Mesenchymal stem cell (in vitro differentiated cells and primary cell): Measurements from ENCODE around the gene CLASP2.
A peak's percentile ranks its signal among the peaks of the same experiment; 100 is the strongest.

Experiments used
- DNase-seq: peaks from one replicate; pipeline ENCODE4 v3.0.0-alpha.2; 2013
- H2AFZ ChIP-seq: one replicate; pipeline ENCODE4 v1.6.1; 2013; ENCODE audit warnings: low read depth, mild to moderate bottlenecking, control low read depth, inconsistent platforms, low read length, moderate library complexity
- H2AK5ac ChIP-seq: 2 replicates; pipeline ENCODE4 v1.6.1; 2013; ENCODE audit warnings: low read length, moderate library complexity, mild to moderate bottlenecking, inconsistent platforms; ENCODE audit not compliant: severe bottlenecking
- H2BK120ac ChIP-seq: one replicate; pipeline ENCODE4 v1.6.1; 2013; ENCODE audit warnings: low read depth, mild to moderate bottlenecking, inconsistent platforms, low read length, moderate library complexity
- H2BK12ac ChIP-seq, 2 experiments: one replicate each; pipeline ENCODE4 v1.6.1; 2013; ENCODE audit warnings: inconsistent platforms in 2 of 2, low read length in 2 of 2, mild to moderate bottlenecking in 2 of 2, moderate library complexity in 2 of 2, control low read depth in 1 of 2
- H2BK15ac ChIP-seq: one replicate; pipeline ENCODE4 v1.6.1; 2013; ENCODE audit warnings: mild to moderate bottlenecking, low read depth, inconsistent platforms; ENCODE audit not compliant: poor library complexity, severe bottlenecking
- H2BK5ac ChIP-seq: 2 replicates; pipeline ENCODE4 v1.6.1; 2013; ENCODE audit warnings: low read depth, mild to moderate bottlenecking, low read length, control low read depth, inconsistent platforms; ENCODE audit not compliant: poor library complexity, severe bottlenecking
- H3K14ac ChIP-seq, 2 experiments: one replicate each; pipeline ENCODE4 v1.6.1; 2013; ENCODE audit warnings: inconsistent platforms in 2 of 2, low read length in 2 of 2, control low read depth in 1 of 2, mild to moderate bottlenecking in 1 of 2, moderate library complexity in 1 of 2
- H3K18ac ChIP-seq, 2 experiments: one replicate each; pipeline ENCODE4 v1.6.1; 2013; ENCODE audit warnings: inconsistent platforms in 2 of 2, low read length in 2 of 2, control low read depth in 1 of 2, low read depth in 1 of 2, mild to moderate bottlenecking in 1 of 2
- H3K23ac ChIP-seq, 2 experiments: one replicate each; pipeline ENCODE4 v1.6.1; 2013; ENCODE audit warnings: inconsistent platforms in 2 of 2, low read length in 2 of 2, mild to moderate bottlenecking in 2 of 2, moderate library complexity in 2 of 2, control low read depth in 1 of 2
- H3K27ac ChIP-seq: 2 replicates; pipeline ENCODE4 v1.5.1; 2013; ENCODE audit warnings: mild to moderate bottlenecking, moderate library complexity, low read length, control low read depth, inconsistent platforms; ENCODE audit not compliant: poor library complexity, severe bottlenecking
- H3K27me3 ChIP-seq, 2 experiments: 2 replicates each; pipeline versions ENCODE4 v1.6.1 to v1.7.0; 2013; ENCODE audit warnings: low read length in 2 of 2, mild to moderate bottlenecking in 2 of 2, moderate library complexity in 2 of 2, control low read depth in 1 of 2, inconsistent platforms in 1 of 2; ENCODE audit not compliant: control insufficient read depth in 1 of 2, insufficient read depth in 1 of 2
- H3K36me3 ChIP-seq, 2 experiments: 2 replicates each; pipeline versions ENCODE4 v1.6.1 to v1.7.0; 2013; ENCODE audit warnings: low read length in 2 of 2, control low read depth in 1 of 2, inconsistent platforms in 1 of 2, low read depth in 1 of 2, mild to moderate bottlenecking in 1 of 2; ENCODE audit not compliant: insufficient read depth in 2 of 2, control insufficient read depth in 1 of 2
- H3K4ac ChIP-seq, 2 experiments: one replicate each; pipeline ENCODE4 v1.6.1; 2013; ENCODE audit warnings: inconsistent platforms in 2 of 2, low read length in 2 of 2, mild to moderate bottlenecking in 2 of 2, moderate library complexity in 2 of 2, control low read depth in 1 of 2, low read depth in 1 of 2
- H3K4me1 ChIP-seq: 2 replicates; pipeline ENCODE4 v1.6.1; 2013; ENCODE audit warnings: low read depth, low read length, control low read depth; ENCODE audit not compliant: control insufficient read depth, insufficient read depth
- H3K4me2 ChIP-seq: 2 replicates; pipeline ENCODE4 v1.6.1; 2013; ENCODE audit warnings: low read length, mild to moderate bottlenecking, inconsistent platforms; ENCODE audit not compliant: poor library complexity, severe bottlenecking
- H3K4me3 ChIP-seq, 2 experiments: 2 replicates each; pipeline versions ENCODE4 v1.5.1 to v1.7.0; 2013; ENCODE audit warnings: low read length in 2 of 2, mild to moderate bottlenecking in 2 of 2, control low read depth in 1 of 2, low read depth in 1 of 2; ENCODE audit not compliant: insufficient read depth in 1 of 2
- H3K79me1 ChIP-seq: replicated peaks from 2 replicates; pipeline ENCODE4 v1.6.1; 2013; ENCODE audit warnings: mild to moderate bottlenecking, control low read depth, low read length, inconsistent platforms; ENCODE audit not compliant: poor library complexity, severe bottlenecking
- H3K9ac ChIP-seq: 2 replicates; pipeline ENCODE4 v1.7.0; 2013; ENCODE audit warnings: mild to moderate bottlenecking, low read length, moderate library complexity
- H3K9me3 ChIP-seq: 2 replicates; pipeline ENCODE4 v1.7.0; 2013; ENCODE audit warnings: mild to moderate bottlenecking, low read length; ENCODE audit not compliant: control insufficient read depth
- H4K8ac ChIP-seq: one replicate; pipeline ENCODE4 v1.6.1; 2013; ENCODE audit warnings: inconsistent platforms, mild to moderate bottlenecking, low read length, moderate library complexity
- H4K91ac ChIP-seq: one replicate; pipeline ENCODE4 v1.6.1; 2013; ENCODE audit warnings: mild to moderate bottlenecking, low read length, inconsistent platforms
- WGBS: methylation state at CpG from one replicate; pipeline ENCODE4 v1.1.7; 2013; ENCODE audit warnings: mixed read lengths; 5-methylcytosine and 5-hydroxymethylcytosine counted together

The CLASP2 gene

GRCh38 chr3:33659856-33660434, 58.1 kb downstream of the CLASP2 start:
- 25% methylated on average over 5 of the region's 5 CpGs for WGBS
- no peak overlapping the region for H2BK15ac ChIP-seq
- H3K18ac ChIP-seq: peak overlapping the region; percentile 48 to 62
- H3K27ac ChIP-seq: peak overlapping the region; percentile 90
- H2AK5ac ChIP-seq: no peak overlapping the region
- H3K14ac ChIP-seq: no peak overlapping the region
- H3K4ac ChIP-seq: no peak overlapping the region
- peak overlapping the region in 1 of 2 experiments; percentile 75 for H3K4me3 ChIP-seq
- no peak overlapping the region for H2BK5ac ChIP-seq
- no peak overlapping the region for H2BK120ac ChIP-seq
- H4K8ac ChIP-seq: peak overlapping the region; percentile 69
- H3K79me1 ChIP-seq: peaks cover 4% of the 10 kb centered on the region
- peak overlapping the region; percentile 83 for H3K9ac ChIP-seq
- H3K36me3 ChIP-seq: no peaks in the 10 kb centered on the region
- no peaks in the 10 kb centered on the region for H3K9me3 ChIP-seq
- no peaks in the 10 kb centered on the region for H3K27me3 ChIP-seq
- no peak overlapping the region for H2BK12ac ChIP-seq
- peak overlapping the region; percentile 92 for H3K4me2 ChIP-seq
- no peak overlapping the region for H4K91ac ChIP-seq
- no peak overlapping the region for H3K23ac ChIP-seq
- H2AFZ ChIP-seq: no peak overlapping the region
- peaks cover 4% of the 10 kb centered on the region for H3K4me1 ChIP-seq
- no peak for DNase-seq

- no peak overlapping the region for H4K91ac ChIP-seq
- peak overlapping the region; percentile 8 for H2BK120ac ChIP-seq
- H3K27me3 ChIP-seq: no peaks in the 10 kb centered on the region
- no peak overlapping the region for H3K14ac ChIP-seq
- H3K23ac ChIP-seq: no peak overlapping the region
- H3K4me1 ChIP-seq: peaks cover 4% of the 10 kb centered on the region
- peak overlapping the region in 1 of 2 experiments; percentile 62 for H3K18ac ChIP-seq
- peak overlapping the region; percentile 83 for H3K9ac ChIP-seq
- peak overlapping the region; percentile 92 for H3K4me2 ChIP-seq
- no peak overlapping the region for H2BK5ac ChIP-seq
- peak overlapping the region in 1 of 2 experiments; percentile 75 for H3K4me3 ChIP-seq
- no peak overlapping the region for H4K8ac ChIP-seq
- H3K4ac ChIP-seq: no peak overlapping the region
- no peak overlapping the region for H2AFZ ChIP-seq
- no peaks in the 10 kb centered on the region for H3K36me3 ChIP-seq
- peaks cover 4% of the 10 kb centered on the region for H3K79me1 ChIP-seq
- WGBS: 0% methylated on average over 15 of the region's 16 CpGs
- no peaks in the 10 kb centered on the region for H3K9me3 ChIP-seq
- H3K27ac ChIP-seq: peak overlapping the region; percentile 90
- no peak overlapping the region for H2BK15ac ChIP-seq
- no peak overlapping the region for H2BK12ac ChIP-seq
- peak; percentile 95 for DNase-seq
- no peak overlapping the region for H2AK5ac ChIP-seq
Observed at GRCh38 chr3:33658991-33659848, 58.8 kb downstream of the CLASP2 start.

- no peaks in the 10 kb centered on the region for H3K36me3 ChIP-seq
- no peak overlapping the region for H2BK5ac ChIP-seq
- peak overlapping the region in 1 of 2 experiments; percentile 67 for H3K4ac ChIP-seq
- no peaks in the 10 kb centered on the region for H3K27me3 ChIP-seq
- no peak overlapping the region for H3K14ac ChIP-seq
- H3K4me1 ChIP-seq: peaks cover 4% of the 10 kb centered on the region
- no peak overlapping the region for H2BK15ac ChIP-seq
- H3K27ac ChIP-seq: peak overlapping the region; percentile 90
- H3K23ac ChIP-seq: no peak overlapping the region
- no peak for DNase-seq
- 11% methylated on average over 2 of the region's 2 CpGs for WGBS
- no peak overlapping the region for H4K8ac ChIP-seq
- no peak overlapping the region for H2BK120ac ChIP-seq
- no peaks in the 10 kb centered on the region for H3K9me3 ChIP-seq
- H3K4me3 ChIP-seq: peak overlapping the region in 1 of 2 experiments; percentile 75
- no peak overlapping the region for H2AFZ ChIP-seq
- peak overlapping the region; percentile 83 for H3K9ac ChIP-seq
- H3K79me1 ChIP-seq: peaks cover 4% of the 10 kb centered on the region
- H2BK12ac ChIP-seq: peak overlapping the region in 1 of 2 experiments; percentile 77
- H2AK5ac ChIP-seq: no peak overlapping the region
- H3K4me2 ChIP-seq: peak overlapping the region; percentile 92
- H4K91ac ChIP-seq: no peak overlapping the region
- peak overlapping the region in 1 of 2 experiments; percentile 79 for H3K18ac ChIP-seq
Observed at GRCh38 chr3:33658621-33658990, 59.4 kb downstream of the CLASP2 start.

- peak overlapping the region in 1 of 2 experiments; percentile 75 for H3K4me3 ChIP-seq
- no peak overlapping the region for H2BK12ac ChIP-seq
- no peak overlapping the region for H2BK15ac ChIP-seq
- no peak overlapping the region for H3K18ac ChIP-seq
- H3K27me3 ChIP-seq: no peaks in the 10 kb centered on the region
- no peak overlapping the region for H4K8ac ChIP-seq
- no peak overlapping the region for H2BK120ac ChIP-seq
- WGBS: 100% methylated on average over 1 of the region's 1 CpG
- no peak overlapping the region for H3K4me2 ChIP-seq
- no peak overlapping the region for H3K4ac ChIP-seq
- DNase-seq: no peak
- no peak overlapping the region for H3K14ac ChIP-seq
- H3K36me3 ChIP-seq: no peaks in the 10 kb centered on the region
- peak overlapping the region; percentile 83 for H3K9ac ChIP-seq
- no peak overlapping the region for H2AFZ ChIP-seq
- H3K4me1 ChIP-seq: peaks cover 4% of the 10 kb centered on the region
- H3K23ac ChIP-seq: no peak overlapping the region
- no peak overlapping the region for H2BK5ac ChIP-seq
- no peaks in the 10 kb centered on the region for H3K9me3 ChIP-seq
- H2AK5ac ChIP-seq: no peak overlapping the region
- peaks cover 4% of the 10 kb centered on the region for H3K79me1 ChIP-seq
- no peak overlapping the region for H4K91ac ChIP-seq
- no peak overlapping the region for H3K27ac ChIP-seq
Observed at GRCh38 chr3:33658039-33658438, 60.0 kb downstream of the CLASP2 start.
